ENCODE results near the gene VPS35L. TPM values are rescaled to one million over a fixed set of nuclear protein-coding genes. Genes with fewer than 3 reads are reported as not detected.

The VPS35L gene, protein sequence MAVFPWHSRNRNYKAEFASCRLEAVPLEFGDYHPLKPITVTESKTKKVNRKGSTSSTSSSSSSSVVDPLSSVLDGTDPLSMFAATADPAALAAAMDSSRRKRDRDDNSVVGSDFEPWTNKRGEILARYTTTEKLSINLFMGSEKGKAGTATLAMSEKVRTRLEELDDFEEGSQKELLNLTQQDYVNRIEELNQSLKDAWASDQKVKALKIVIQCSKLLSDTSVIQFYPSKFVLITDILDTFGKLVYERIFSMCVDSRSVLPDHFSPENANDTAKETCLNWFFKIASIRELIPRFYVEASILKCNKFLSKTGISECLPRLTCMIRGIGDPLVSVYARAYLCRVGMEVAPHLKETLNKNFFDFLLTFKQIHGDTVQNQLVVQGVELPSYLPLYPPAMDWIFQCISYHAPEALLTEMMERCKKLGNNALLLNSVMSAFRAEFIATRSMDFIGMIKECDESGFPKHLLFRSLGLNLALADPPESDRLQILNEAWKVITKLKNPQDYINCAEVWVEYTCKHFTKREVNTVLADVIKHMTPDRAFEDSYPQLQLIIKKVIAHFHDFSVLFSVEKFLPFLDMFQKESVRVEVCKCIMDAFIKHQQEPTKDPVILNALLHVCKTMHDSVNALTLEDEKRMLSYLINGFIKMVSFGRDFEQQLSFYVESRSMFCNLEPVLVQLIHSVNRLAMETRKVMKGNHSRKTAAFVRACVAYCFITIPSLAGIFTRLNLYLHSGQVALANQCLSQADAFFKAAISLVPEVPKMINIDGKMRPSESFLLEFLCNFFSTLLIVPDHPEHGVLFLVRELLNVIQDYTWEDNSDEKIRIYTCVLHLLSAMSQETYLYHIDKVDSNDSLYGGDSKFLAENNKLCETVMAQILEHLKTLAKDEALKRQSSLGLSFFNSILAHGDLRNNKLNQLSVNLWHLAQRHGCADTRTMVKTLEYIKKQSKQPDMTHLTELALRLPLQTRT
- total RNA-seq = 10 to 100 TPM; 27.0 to 28.3 TPM

DNA sequence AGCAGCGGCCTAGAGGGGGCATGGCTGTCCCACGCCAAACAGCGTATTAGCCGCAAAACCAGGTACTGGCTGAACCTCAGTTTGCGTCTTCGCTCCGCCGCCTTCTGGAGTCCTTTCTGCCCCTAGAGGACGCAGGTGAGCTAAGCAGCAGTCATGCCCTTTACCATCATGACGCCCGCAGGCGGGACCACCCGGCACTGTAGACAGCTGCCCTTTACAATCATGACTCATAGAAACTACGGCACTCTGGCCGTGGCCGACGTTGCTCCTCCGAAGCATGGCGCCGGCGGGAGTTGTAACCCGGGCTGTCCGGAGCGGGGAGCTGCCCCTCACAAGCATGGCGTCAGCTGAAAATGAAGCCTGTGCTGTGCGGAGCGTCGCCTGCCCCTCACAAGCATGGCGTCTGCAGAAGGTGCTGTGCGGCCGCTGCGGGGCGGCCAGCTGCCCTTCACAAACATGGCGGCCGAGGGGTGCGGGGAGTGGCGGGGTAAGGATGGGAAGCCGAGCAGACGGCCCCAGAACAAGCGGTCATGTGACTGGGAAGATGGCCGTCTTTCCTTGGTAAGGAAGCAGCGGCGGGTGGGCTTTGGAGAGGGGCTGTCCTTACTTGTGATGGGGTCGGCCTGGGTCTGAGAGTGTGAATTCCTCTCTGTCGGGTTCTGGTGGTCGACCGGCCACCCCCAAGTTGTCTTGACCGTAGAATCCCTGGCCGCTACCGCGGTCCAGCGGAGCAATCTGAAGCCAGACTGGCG, at the start of gene VPS35L:
TSS of gene VPS35L (plus strand) at position 518 of the 752 bp plus-strand sequence. CDS start at position 545, 27 bp downstream.
- TF ChIP-seq, protein P1, sequence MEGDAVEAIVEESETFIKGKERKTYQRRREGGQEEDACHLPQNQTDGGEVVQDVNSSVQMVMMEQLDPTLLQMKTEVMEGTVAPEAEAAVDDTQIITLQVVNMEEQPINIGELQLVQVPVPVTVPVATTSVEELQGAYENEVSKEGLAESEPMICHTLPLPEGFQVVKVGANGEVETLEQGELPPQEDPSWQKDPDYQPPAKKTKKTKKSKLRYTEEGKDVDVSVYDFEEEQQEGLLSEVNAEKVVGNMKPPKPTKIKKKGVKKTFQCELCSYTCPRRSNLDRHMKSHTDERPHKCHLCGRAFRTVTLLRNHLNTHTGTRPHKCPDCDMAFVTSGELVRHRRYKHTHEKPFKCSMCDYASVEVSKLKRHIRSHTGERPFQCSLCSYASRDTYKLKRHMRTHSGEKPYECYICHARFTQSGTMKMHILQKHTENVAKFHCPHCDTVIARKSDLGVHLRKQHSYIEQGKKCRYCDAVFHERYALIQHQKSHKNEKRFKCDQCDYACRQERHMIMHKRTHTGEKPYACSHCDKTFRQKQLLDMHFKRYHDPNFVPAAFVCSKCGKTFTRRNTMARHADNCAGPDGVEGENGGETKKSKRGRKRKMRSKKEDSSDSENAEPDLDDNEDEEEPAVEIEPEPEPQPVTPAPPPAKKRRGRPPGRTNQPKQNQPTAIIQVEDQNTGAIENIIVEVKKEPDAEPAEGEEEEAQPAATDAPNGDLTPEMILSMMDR (IDR thresholded peaks at IDR 0.05) = peak; percentile 75 to 85
- DNase-seq (ENCODE audit: low spot score) = peak; percentile 97
- Histone ChIP-seq H3K4me1 (peaks cover 0 to 5% of the 10 kb centered on the region in 2 donors), H3K4me3 (peak within 1 kb of the TSS; percentile 55 to 76), H3K27me3 (no peaks in the 10 kb centered on the region), H3K27ac (peak within 1 kb of the TSS; percentile 88 to 90), H3K36me3 (no peaks in the 10 kb centered on the region), H3K9me3 (no peaks in the 10 kb centered on the region)

DNA sequence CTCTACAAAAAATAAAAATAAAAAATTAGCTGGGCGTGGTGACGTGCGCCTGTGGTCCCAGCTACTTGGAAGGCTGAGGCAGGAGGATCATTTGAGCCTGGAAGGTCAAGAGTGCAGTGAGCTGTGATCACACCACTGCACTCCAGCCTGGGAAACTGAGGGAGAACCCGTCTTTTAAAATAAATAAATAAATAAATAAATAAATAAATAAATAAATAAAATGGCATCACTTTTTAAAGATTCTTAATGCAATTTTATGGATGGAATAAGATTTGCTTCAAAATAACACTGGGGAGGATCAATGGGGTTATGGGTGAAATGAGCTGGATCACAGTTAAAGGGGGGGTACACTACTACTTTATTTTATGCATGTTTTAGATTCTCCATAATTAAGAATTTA, 48.5 kb upstream of the VPS35L start:
- Histone ChIP-seq H3K27me3 (no peaks in the 10 kb centered on the region), H3K36me3 (peaks cover 37% of the 10 kb centered on the region), H3K27ac (no peak overlapping the region), H3K4me1 (peaks cover 0 to 11% of the 10 kb centered on the region in 2 donors), H3K9me3 (no peaks in the 10 kb centered on the region), H3K4me3 (no peak overlapping the region)
- DNase-seq (ENCODE audit: low spot score) = no peak
- TF ChIP-seq, protein P1 (IDR thresholded peaks at IDR 0.05) = no peak

DNA sequence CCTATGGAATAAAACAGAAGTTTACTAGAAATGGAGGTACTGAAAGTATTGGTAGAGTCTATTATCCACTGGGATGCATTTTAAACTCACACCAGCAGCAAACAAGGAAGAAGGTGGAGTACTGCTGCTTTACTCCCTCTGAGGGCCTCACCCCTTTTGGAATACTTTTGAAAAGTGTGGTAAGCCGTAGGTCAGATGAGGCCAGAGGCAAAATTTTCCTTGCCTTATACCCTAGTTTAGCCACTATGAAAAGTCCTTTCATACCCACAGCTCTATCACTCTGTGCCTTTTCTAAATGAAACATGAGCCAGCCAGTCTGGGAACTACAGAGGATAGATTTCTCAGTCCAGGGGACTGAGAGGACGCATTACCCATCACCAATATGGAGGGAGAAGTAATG, 47.6 kb upstream of the VPS35L start:
- no peak overlapping the region for H3K27ac ChIP-seq
- H3K9me3 ChIP-seq = no peaks in the 10 kb centered on the region
- H3K27me3 ChIP-seq = no peaks in the 10 kb centered on the region
- TF ChIP-seq, protein P1 (IDR thresholded peaks at IDR 0.05) = no peak
- H3K4me1 ChIP-seq = peaks cover 0 to 11% of the 10 kb centered on the region in 2 donors
- DNase-seq (ENCODE audit: low spot score) = no peak
- H3K36me3 ChIP-seq = peaks cover 28% of the 10 kb centered on the region
- no peak overlapping the region for H3K4me3 ChIP-seq

DNA sequence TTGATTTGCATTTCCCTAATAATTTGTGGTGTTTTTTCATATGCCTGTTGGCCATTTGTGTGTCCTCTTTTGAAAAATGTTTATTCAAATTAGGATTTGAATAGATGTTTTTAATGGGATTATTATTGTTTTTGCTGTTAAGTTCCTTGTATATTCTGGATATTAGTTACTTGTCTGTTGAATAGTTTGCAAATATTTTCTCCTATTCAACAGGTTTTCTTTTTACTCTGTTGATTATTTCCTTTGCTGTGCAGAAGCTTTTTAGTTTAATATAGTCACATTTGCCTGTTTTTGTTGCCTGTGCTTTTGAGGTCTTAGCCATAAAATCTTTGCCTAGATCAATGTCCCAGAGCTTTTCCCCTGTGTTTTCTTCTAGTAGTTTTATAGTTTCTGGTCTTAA, 43.2 kb upstream of the VPS35L start:
- TF ChIP-seq, protein P1 (IDR thresholded peaks at IDR 0.05) = no peak
- no peaks in the 10 kb centered on the region for H3K9me3 ChIP-seq

DNA sequence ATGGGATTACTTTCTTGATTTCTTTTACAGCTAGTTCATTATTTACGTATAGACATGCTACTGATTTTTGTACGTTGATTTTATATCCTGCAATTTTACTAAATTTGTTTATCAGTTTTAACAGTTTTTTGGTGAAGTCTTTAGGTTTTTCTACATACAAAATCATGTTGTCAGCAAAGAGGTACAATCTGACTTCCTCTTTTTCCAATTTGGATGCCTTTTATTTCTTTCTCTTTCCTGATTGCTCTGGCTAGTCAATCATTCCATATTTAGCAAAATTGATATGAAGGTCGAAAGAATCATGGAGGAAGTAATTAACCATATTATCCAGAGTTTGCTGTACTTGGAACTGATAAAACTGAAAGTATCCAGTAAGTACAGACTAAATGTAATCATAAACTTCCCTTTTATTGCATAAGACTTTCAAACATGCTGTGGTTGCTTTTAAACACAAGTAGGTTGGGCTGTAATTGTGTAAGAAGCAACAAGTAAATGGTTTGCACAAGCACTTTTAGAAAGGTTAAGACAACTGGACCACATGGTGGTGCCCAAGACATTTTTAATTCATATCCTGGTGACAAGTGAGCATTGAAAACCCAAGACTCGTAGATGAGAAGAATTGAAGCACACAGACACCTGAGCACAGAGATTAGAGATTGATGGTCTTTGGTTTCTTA, 42.0 kb upstream of the VPS35L start:
- peaks cover 0 to 6% of the 10 kb centered on the region in 2 donors for H3K4me1 ChIP-seq
- DNase-seq (ENCODE audit: low spot score) = no peak
- H3K27me3 ChIP-seq = no peaks in the 10 kb centered on the region
- no peak overlapping the region for H3K4me3 ChIP-seq
- H3K27ac ChIP-seq = no peak overlapping the region
- H3K9me3 ChIP-seq = no peaks in the 10 kb centered on the region
- peaks cover 25% of the 10 kb centered on the region for H3K36me3 ChIP-seq
- TF ChIP-seq, protein P1 (IDR thresholded peaks at IDR 0.05) = no peak

More for the DNA sequence above, 43.2 kb upstream of the VPS35L start:
- Histone ChIP-seq H3K27me3 (no peaks in the 10 kb centered on the region), H3K27ac (no peak overlapping the region), H3K36me3 (peaks cover 25% of the 10 kb centered on the region), H3K4me3 (no peak overlapping the region), H3K4me1 (peaks cover 0 to 6% of the 10 kb centered on the region in 2 donors)
- DNase-seq (ENCODE audit: low spot score) = no peak

Data from right atrium auricular region (tissue), 2 donors.